ENCODE results near the gene LGALS7B.

DNA sequence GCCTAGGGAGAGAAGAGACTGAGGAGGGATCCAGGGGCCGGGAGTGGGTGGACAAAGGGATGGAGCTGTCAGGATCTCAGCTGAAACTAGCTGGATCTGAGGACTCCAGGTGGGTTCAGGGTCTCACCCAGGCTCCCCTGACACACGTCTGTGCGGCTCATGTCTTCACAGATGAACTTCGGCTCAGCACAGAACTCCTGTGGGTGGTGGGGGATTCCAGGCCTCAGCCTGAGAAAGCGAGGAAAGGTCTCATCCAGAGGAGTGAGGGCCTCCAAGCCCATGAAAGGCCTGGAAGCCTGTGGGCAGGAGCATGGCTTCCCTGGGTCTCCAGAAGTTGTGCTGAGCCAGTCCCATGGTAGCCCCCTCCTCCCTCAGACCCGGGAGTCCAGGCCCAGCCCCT is 46.1 kb upstream of the LGALS7B start:
- TF ChIP-seq EP300 (conservative IDR thresholded peaks at IDR 0.05; ENCODE audit: poor library complexity, severe bottlenecking): no peak
- TF ChIP-seq, protein P1, sequence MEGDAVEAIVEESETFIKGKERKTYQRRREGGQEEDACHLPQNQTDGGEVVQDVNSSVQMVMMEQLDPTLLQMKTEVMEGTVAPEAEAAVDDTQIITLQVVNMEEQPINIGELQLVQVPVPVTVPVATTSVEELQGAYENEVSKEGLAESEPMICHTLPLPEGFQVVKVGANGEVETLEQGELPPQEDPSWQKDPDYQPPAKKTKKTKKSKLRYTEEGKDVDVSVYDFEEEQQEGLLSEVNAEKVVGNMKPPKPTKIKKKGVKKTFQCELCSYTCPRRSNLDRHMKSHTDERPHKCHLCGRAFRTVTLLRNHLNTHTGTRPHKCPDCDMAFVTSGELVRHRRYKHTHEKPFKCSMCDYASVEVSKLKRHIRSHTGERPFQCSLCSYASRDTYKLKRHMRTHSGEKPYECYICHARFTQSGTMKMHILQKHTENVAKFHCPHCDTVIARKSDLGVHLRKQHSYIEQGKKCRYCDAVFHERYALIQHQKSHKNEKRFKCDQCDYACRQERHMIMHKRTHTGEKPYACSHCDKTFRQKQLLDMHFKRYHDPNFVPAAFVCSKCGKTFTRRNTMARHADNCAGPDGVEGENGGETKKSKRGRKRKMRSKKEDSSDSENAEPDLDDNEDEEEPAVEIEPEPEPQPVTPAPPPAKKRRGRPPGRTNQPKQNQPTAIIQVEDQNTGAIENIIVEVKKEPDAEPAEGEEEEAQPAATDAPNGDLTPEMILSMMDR (IDR thresholded peaks at IDR 0.05; ENCODE audit: poor library complexity, severe bottlenecking): no peak
- no peak for TF ChIP-seq TAF1 (IDR thresholded peaks at IDR 0.05; ENCODE audit: low read depth)
- TF ChIP-seq EZH2 (IDR thresholded peaks at IDR 0.05; ENCODE audit: borderline replicate concordance, insufficient read depth, low read length, poor library complexity, severe bottlenecking): no peak
- TF ChIP-seq POLR2AphosphoS5 (IDR thresholded peaks at IDR 0.05): no peak
- no peak for TF ChIP-seq SMC3 (conservative IDR thresholded peaks at IDR 0.05; ENCODE audit: poor library complexity)
